HuH-7 (cell line): ENCODE results near the gene LRRK2.
A peak's percentile ranks its signal among the peaks of the same experiment; 100 is the strongest.
"Not testable (repeated sequence)": the region's sequence is repeated elsewhere in the genome, so short reads cannot be mapped to it uniquely, and the experiment has no call there.

Experiments
- DNase-seq: peaks from one replicate; pipeline ENCODE4 v3.0.0; 2011; ENCODE audit warnings: low spot score

LRRK2 gene

GRCh38 chr12:40315375-40315774 is 90.6 kb downstream of the LRRK2 start:
- no peak for DNase-seq

- DNase-seq = no peak
These were observed 99.5 kb downstream of the LRRK2 start for GRCh38 chr12:40324261-40324660.

GRCh38 chr12:40325349-40325960 is 100.7 kb downstream of the LRRK2 start:
- DNase-seq = peak; percentile 30

GRCh38 chr12:40327535-40327934 is 102.7 kb downstream of the LRRK2 start:
- DNase-seq = no peak

GRCh38 chr12:40330180-40330579 is 105.4 kb downstream of the LRRK2 start:
- DNase-seq = no peak

GRCh38 chr12:40331886-40332285 is 107.1 kb downstream of the LRRK2 start:
- no peak for DNase-seq

- no peak for DNase-seq
These were observed 111.2 kb downstream of the LRRK2 start for GRCh38 chr12:40335991-40336390.

GRCh38 chr12:40336573-40337199 is 111.9 kb downstream of the LRRK2 start:
- peak; percentile 30 for DNase-seq

GRCh38 chr12:40338071-40338470 is 113.3 kb downstream of the LRRK2 start:
- DNase-seq = no peak

GRCh38 chr12:40338621-40339020 is 113.8 kb downstream of the LRRK2 start:
- DNase-seq = no peak

- DNase-seq = no peak
These were observed 117.2 kb downstream of the LRRK2 start for GRCh38 chr12:40342010-40342409.

GRCh38 chr12:40343124-40343523 is 118.3 kb downstream of the LRRK2 start:
- no peak for DNase-seq

- no peak for DNase-seq
These were observed 119.5 kb downstream of the LRRK2 start for GRCh38 chr12:40344312-40344711.

GRCh38 chr12:40351976-40352375 is 127.2 kb downstream of the LRRK2 start:
- no peak for DNase-seq

GRCh38 chr12:40375076-40375475 is 150.3 kb downstream of the LRRK2 start:
- DNase-seq = no peak

GRCh38 chr12:40376533-40377267 is 151.9 kb downstream of the LRRK2 start:
- no peak for DNase-seq

GRCh38 chr12:40378691-40379090 is 153.9 kb downstream of the LRRK2 start:
- no peak for DNase-seq

GRCh38 chr12:40382217-40382616 is 157.4 kb downstream of the LRRK2 start:
- DNase-seq = no peak

GRCh38 chr12:40387279-40387678 is 162.5 kb downstream of the LRRK2 start:
- not testable (repeated sequence) for DNase-seq

GRCh38 chr12:40390980-40391379 is 166.2 kb downstream of the LRRK2 start:
- no peak for DNase-seq

- DNase-seq = no peak
These were observed 168.2 kb downstream of the LRRK2 start for GRCh38 chr12:40393026-40393425.

- no peak for DNase-seq
These were observed 174.9 kb downstream of the LRRK2 start for GRCh38 chr12:40399656-40400055.

GRCh38 chr12:40405419-40405818 is 180.6 kb downstream of the LRRK2 start:
- no peak for DNase-seq
